ENCODE results near the gene NDRG4. TPM values are rescaled to one million over a fixed set of nuclear protein-coding genes. Genes with fewer than 3 reads are reported as not detected.

NDRG4 gene
- total and polyA plus RNA-seq, 2 donors (not counting 1 experiment from before 2014, with no cell fraction given) = 0.96 to 1.1 TPM

GRCh38 chr16:58495521-58496331, 4.2 kb upstream of the NDRG4 start:
- ATAC-seq (ENCODE audit: low read depth) (no peak), DNase-seq (no peak)
- no peaks in the 10 kb centered on the region for H3K9me3 Mint-ChIP-seq (ENCODE audit: insufficient read depth)
- no peak for TF ChIP-seq CTCF (IDR thresholded peaks at IDR 0.05)
- TF ChIP-seq EZH2 (IDR thresholded peaks at IDR 0.05; ENCODE audit: borderline replicate concordance, insufficient read depth, low read depth, low read length, poor library complexity, severe bottlenecking) = no peak
- WGBS (ENCODE audit: insufficient coverage) = 76% methylated on average over 24 of the region's 24 CpGs
- ChIA-PET POLR2A (no interaction called here), CTCF (interaction anchor here (1.4 to 2.1 kb wide), 2 partner anchors 8 to 10 kb away, joined by 4 to 6 read pairs; no protein-coding TSS in a partner anchor)
- Histone ChIP-seq H3K79me2 (ENCODE audit: control insufficient read depth, insufficient read depth, low read length) (no peaks in the 10 kb centered on the region), H4K20me1 (ENCODE audit: control insufficient read depth, insufficient read depth, low read length, poor library complexity, severe bottlenecking) (no peaks in the 10 kb centered on the region), H3K36me3 (replicated peaks in 1 of 2; ENCODE audit: control extremely low read depth in 1 of 2, control insufficient read depth in 1 of 2, extremely low read depth in 1 of 2, insufficient read depth in 2 of 2, low read length in 1 of 2) (no peaks in the 10 kb centered on the region), H3K9ac (ENCODE audit: low read length) (no peak overlapping the region), H3K4me3 (ENCODE audit: control extremely low read depth in 1 of 5, extremely low read depth in 1 of 5, insufficient read depth in 1 of 5, low read depth in 2 of 5, low read length in 4 of 5) (no peak overlapping the region), H3K27me3 (replicated peaks in 1 of 4; ENCODE audit: control extremely low read depth in 1 of 4, control insufficient read depth in 3 of 4, insufficient read depth in 4 of 4, low read length in 3 of 4) (peaks cover 0 to 11% (median 3%) of the 10 kb centered on the region in 4 experiments), H3K27ac (ENCODE audit: low read length in 2 of 2) (no peak overlapping the region), H3K9me3 (ENCODE audit: control extremely low read depth in 1 of 3, control insufficient read depth in 2 of 3, insufficient read depth in 1 of 3, low read length in 2 of 3) (peaks cover 0 to 3% (median 0%) of the 10 kb centered on the region in 3 donors), H3K4me1 (ENCODE audit: control insufficient read depth in 2 of 2, insufficient read depth in 2 of 2, low read length in 2 of 2) (peaks cover 8 to 17% of the 10 kb centered on the region in 2 donors), H3K4me2 (replicated peaks; ENCODE audit: low read depth, low read length, poor library complexity, severe bottlenecking) (peak overlapping the region; percentile 15), H2AFZ (ENCODE audit: insufficient read depth, low read depth, low read length, poor library complexity, severe bottlenecking) (no peak overlapping the region)
- H3K27me3 Mint-ChIP-seq = peaks cover 8% of the 10 kb centered on the region
- peaks cover 18% of the 10 kb centered on the region for H3K4me1 Mint-ChIP-seq
- H3K27ac Mint-ChIP-seq = no peak overlapping the region
- no peak overlapping the region for H3K4me3 Mint-ChIP-seq
- intact Hi-C loops (cut with micrococcal nuclease) = no loop called here

DNA sequence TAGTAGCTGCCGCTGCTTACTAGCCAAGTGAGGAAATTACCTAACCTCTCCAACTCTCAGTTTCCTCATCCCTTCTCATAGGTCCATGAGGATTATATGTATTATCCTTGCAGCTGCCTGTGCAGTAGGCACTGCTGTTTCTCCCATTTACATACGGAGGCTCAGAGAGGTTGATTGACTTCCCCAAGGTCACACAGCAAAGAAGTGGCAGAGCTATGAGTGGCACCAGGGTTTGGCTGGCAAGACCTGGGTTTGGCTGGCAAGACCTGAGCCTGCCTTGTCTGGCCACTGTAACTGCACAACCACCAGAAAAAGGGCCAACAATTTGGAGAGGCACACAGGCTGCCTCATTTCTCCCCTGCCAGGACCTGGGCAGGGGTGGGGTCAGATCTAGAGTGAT, 2.5 kb upstream of the NDRG4 start:
- Mint-ChIP-seq H3K27ac (no peak overlapping the region), H3K27me3 (peaks cover 14% of the 10 kb centered on the region), H3K4me1 (peaks cover 30% of the 10 kb centered on the region), H3K4me3 (no peak overlapping the region), H3K9me3 (ENCODE audit: insufficient read depth) (no peaks in the 10 kb centered on the region)
- TF ChIP-seq EZH2 (IDR thresholded peaks at IDR 0.05; ENCODE audit: borderline replicate concordance, insufficient read depth, low read depth, low read length, poor library complexity, severe bottlenecking) (no peak), CTCF (IDR thresholded peaks at IDR 0.05) (no peak)
- DNase-seq = no peak
- H2AFZ ChIP-seq (ENCODE audit: insufficient read depth, low read depth, low read length, poor library complexity, severe bottlenecking) = no peak overlapping the region
- H3K27me3 ChIP-seq (replicated peaks in 1 of 4; ENCODE audit: control extremely low read depth in 1 of 4, control insufficient read depth in 3 of 4, insufficient read depth in 4 of 4, low read length in 3 of 4) = peaks cover 0 to 28% (median 14%) of the 10 kb centered on the region in 4 experiments
- WGBS (ENCODE audit: insufficient coverage) = 79% methylated on average over 2 of the region's 2 CpGs
- ChIA-PET POLR2A (no interaction called here), CTCF (interaction anchor here (0.9 kb wide), 1 partner anchor 161 kb away, joined by 3 read pairs; no protein-coding TSS in a partner anchor)
- H3K4me2 ChIP-seq (replicated peaks; ENCODE audit: low read depth, low read length, poor library complexity, severe bottlenecking) = no peak overlapping the region
- no peak for ATAC-seq (ENCODE audit: low read depth)
- no peaks in the 10 kb centered on the region for H3K36me3 ChIP-seq (replicated peaks in 1 of 2; ENCODE audit: control extremely low read depth in 1 of 2, control insufficient read depth in 1 of 2, extremely low read depth in 1 of 2, insufficient read depth in 2 of 2, low read length in 1 of 2)
- no peak overlapping the region for H3K27ac ChIP-seq (ENCODE audit: low read length in 2 of 2)
- H3K9me3 ChIP-seq (ENCODE audit: control extremely low read depth in 1 of 3, control insufficient read depth in 2 of 3, insufficient read depth in 1 of 3, low read length in 2 of 3) = peaks cover 0 to 12% (median 0%) of the 10 kb centered on the region in 3 donors
- H3K9ac ChIP-seq (ENCODE audit: low read length) = no peak overlapping the region
- no peak overlapping the region for H3K4me3 ChIP-seq (ENCODE audit: control extremely low read depth in 1 of 5, extremely low read depth in 1 of 5, insufficient read depth in 1 of 5, low read depth in 2 of 5, low read length in 4 of 5)
- intact Hi-C loops (cut with micrococcal nuclease) = no loop called here
- H3K79me2 ChIP-seq (ENCODE audit: control insufficient read depth, insufficient read depth, low read length) = no peaks in the 10 kb centered on the region
- peaks cover 23 to 33% of the 10 kb centered on the region in 2 donors for H3K4me1 ChIP-seq (ENCODE audit: control insufficient read depth in 2 of 2, insufficient read depth in 2 of 2, low read length in 2 of 2)
- no peaks in the 10 kb centered on the region for H4K20me1 ChIP-seq (ENCODE audit: control insufficient read depth, insufficient read depth, low read length, poor library complexity, severe bottlenecking)
